Measurements from ENCODE around the gene HPS3.
"Not testable (repeated sequence)": the region's sequence is repeated elsewhere in the genome, so short reads cannot be mapped to it uniquely, and the experiment has no call there.

Gene HPS3

GRCh38 chr3:149087208-149087607 is 42.2 kb upstream of the HPS3 start:
- Histone ChIP-seq H3K9ac (no peak overlapping the region), H3K27ac (peak overlapping the region in 2 of 11 experiments; percentile 70 to 74; a peak in 2 of 22 replicates)
- no peak for TF ChIP-seq Cebpa-rat (IDR thresholded peaks at IDR 0.05)

DNA sequence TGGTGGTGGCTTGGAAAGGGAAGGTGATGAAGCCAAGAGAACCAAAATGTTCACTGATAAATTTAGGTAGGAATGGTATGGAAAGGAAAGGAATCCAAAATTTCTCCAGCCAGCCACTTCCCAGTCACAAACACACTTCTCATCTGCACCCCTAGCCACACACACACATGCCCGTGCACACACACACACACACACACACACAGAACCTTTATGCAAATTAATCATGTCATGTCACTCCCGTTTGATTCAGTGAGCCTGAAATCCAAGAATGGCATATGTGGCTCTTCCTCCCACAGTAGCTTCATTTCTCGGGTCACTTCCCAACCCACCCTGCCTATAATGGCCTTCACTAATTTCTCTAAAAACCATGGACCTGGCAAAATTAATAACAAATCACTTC is 40.0 kb upstream of the HPS3 start:
- Histone ChIP-seq H3K27ac (no peak overlapping the region), H4K20me1 (peaks cover 0 to 15% (median 4%) of the 10 kb centered on the region in 11 experiments; a peak in 6 of 22 replicates), H3K27me3 (no peaks in the 10 kb centered on the region), H3K4me2 (no peak overlapping the region), H3K4me3 (no peak overlapping the region), H3K36me3 (peaks cover 0 to 4% (median 2%) of the 10 kb centered on the region in 11 experiments; a peak in 10 of 22 replicates), H3K9me3 (replicated peaks in 1 of 11) (peaks cover 0 to 9% (median 6%) of the 10 kb centered on the region in 11 experiments; a peak in 12 of 22 replicates), H3K9ac (no peak overlapping the region), H3K4me1 (peaks cover 8 to 24% (median 15%) of the 10 kb centered on the region in 10 experiments; a peak in 19 of 20 replicates)
- TF ChIP-seq Cebpa-rat (IDR thresholded peaks at IDR 0.05) = no peak

More at GRCh38 chr3:149087208-149087607, 42.2 kb upstream of the HPS3 start:
- peak overlapping the region in 1 of 10 experiments; percentile 82; a peak in 3 of 20 replicates for H3K4me3 ChIP-seq
- peak overlapping the region in 7 of 11 experiments; percentile 30 to 97 (median 90); a peak in 8 of 22 replicates for H3K4me2 ChIP-seq
- H3K36me3 ChIP-seq = peaks cover 0 to 25% (median 20%) of the 10 kb centered on the region in 11 experiments; a peak in 16 of 22 replicates
- peaks cover 0 to 15% (median 4%) of the 10 kb centered on the region in 11 experiments; a peak in 6 of 22 replicates for H4K20me1 ChIP-seq
- H3K9me3 ChIP-seq (replicated peaks in 1 of 11) = peaks cover 0 to 9% (median 6%) of the 10 kb centered on the region in 11 experiments; a peak in 12 of 22 replicates
- H3K27me3 ChIP-seq = no peaks in the 10 kb centered on the region
- peaks cover 8 to 27% (median 15%) of the 10 kb centered on the region in 10 experiments; a peak in 19 of 20 replicates for H3K4me1 ChIP-seq

- Histone ChIP-seq H3K4me2 (peak overlapping the region in 4 of 11 experiments; percentile 2 to 24 (median 20); a peak in 4 of 22 replicates), H3K27ac (no peak overlapping the region), H3K27me3 (no peaks in the 10 kb centered on the region), H3K4me3 (no peak overlapping the region), H3K9ac (no peak overlapping the region), H3K36me3 (no peaks in the 10 kb centered on the region), H4K20me1 (peaks cover 0 to 6% (median 0%) of the 10 kb centered on the region in 11 experiments; a peak in 3 of 22 replicates), H3K9me3 (replicated peaks in 1 of 11) (peaks cover 0 to 9% (median 6%) of the 10 kb centered on the region in 11 experiments; a peak in 12 of 22 replicates), H3K4me1 (peaks cover 6 to 14% (median 9%) of the 10 kb centered on the region in 10 experiments; a peak in 19 of 20 replicates)
- no peak for TF ChIP-seq Cebpa-rat (IDR thresholded peaks at IDR 0.05)
Observed at GRCh38 chr3:149090461-149090860, 39.0 kb upstream of the HPS3 start.

DNA sequence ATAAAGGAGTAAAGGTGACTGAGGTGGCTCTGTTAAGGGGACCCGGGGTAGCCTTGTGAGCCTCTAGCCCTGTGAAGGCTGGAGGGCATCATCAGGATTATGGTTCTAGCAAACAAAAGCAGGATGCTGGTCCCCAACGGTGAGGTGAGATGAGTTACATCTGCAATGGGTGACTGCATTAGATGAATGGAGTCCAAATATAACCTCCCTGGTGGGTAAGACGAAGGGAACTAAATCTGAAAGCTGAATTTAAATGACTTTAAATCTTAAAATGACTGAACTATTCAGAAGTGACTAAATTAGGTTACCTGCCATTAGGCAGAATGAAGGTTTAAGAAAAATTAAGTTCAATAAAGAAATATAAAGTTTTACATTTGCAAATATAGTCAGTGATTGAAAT is 38.5 kb upstream of the HPS3 start:
- H3K36me3 ChIP-seq = no peaks in the 10 kb centered on the region
- no peak overlapping the region for H3K9ac ChIP-seq
- H3K4me3 ChIP-seq = no peak overlapping the region
- peak overlapping the region in 4 of 11 experiments; percentile 2 to 24 (median 20); a peak in 4 of 22 replicates for H3K4me2 ChIP-seq
- H3K4me1 ChIP-seq = peaks cover 6 to 14% (median 12%) of the 10 kb centered on the region in 10 experiments; a peak in 19 of 20 replicates
- H3K27me3 ChIP-seq = no peaks in the 10 kb centered on the region
- peaks cover 0 to 1% (median 0%) of the 10 kb centered on the region in 11 experiments; a peak in 1 of 22 replicates for H4K20me1 ChIP-seq
- peaks cover 0 to 9% (median 6%) of the 10 kb centered on the region in 11 experiments; a peak in 12 of 22 replicates for H3K9me3 ChIP-seq (replicated peaks in 1 of 11)
- TF ChIP-seq Cebpa-rat (IDR thresholded peaks at IDR 0.05) = no peak
- no peak overlapping the region for H3K27ac ChIP-seq

DNA sequence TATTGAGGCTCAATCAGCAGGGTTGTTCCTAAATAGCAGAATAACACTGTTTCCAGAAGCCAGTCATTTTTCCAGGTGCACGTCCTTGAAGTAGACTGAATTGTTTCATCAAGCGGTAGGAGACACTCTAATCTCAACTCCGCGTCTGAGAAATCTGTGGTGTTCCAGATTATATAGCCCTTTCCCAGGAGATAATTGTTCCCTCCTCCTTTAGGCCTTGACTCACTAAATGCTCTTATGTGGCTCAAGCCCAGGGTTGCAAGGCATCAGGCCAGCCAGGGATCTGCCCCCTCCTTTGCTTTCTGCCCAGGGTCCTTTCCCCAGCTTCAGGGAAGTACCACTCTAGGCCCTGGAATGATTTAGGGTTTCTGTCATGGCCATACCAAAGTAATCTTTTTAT is 37.5 kb upstream of the HPS3 start:
- TF ChIP-seq Cebpa-rat (IDR thresholded peaks at IDR 0.05) = no peak
- Histone ChIP-seq H3K9ac (no peak overlapping the region), H3K4me3 (no peak overlapping the region), H3K27ac (no peak overlapping the region), H3K9me3 (replicated peaks in 1 of 11) (peaks cover 0 to 7% (median 5%) of the 10 kb centered on the region in 11 experiments; a peak in 12 of 22 replicates), H3K4me1 (peaks cover 6 to 18% (median 13%) of the 10 kb centered on the region in 10 experiments; a peak in 19 of 20 replicates), H4K20me1 (no peaks in the 10 kb centered on the region), H3K4me2 (no peak overlapping the region), H3K27me3 (no peaks in the 10 kb centered on the region), H3K36me3 (no peaks in the 10 kb centered on the region)

GRCh38 chr3:149095487-149095886 is 34.0 kb upstream of the HPS3 start:
- H3K4me2 ChIP-seq = peak overlapping the region in 7 of 11 experiments; percentile 1 to 80 (median 64); a peak in 12 of 22 replicates
- TF ChIP-seq Cebpa-rat (IDR thresholded peaks at IDR 0.05) = no peak

GRCh38 chr3:149097987-149098386 is 31.5 kb upstream of the HPS3 start:
- not testable (repeated sequence) for H3K4me3 ChIP-seq; H3K27ac ChIP-seq; H3K9me3 ChIP-seq (replicated peaks in 1 of 11); H3K27me3 ChIP-seq; H4K20me1 ChIP-seq; H3K9ac ChIP-seq; H3K36me3 ChIP-seq; H3K4me2 ChIP-seq
- peaks cover 0 to 18% (median 11%) of the 10 kb centered on the region in 10 experiments; a peak in 14 of 20 replicates for H3K4me1 ChIP-seq

More at GRCh38 chr3:149095487-149095886, 34.0 kb upstream of the HPS3 start:
- Histone ChIP-seq H3K9ac (peak overlapping the region in 1 of 11 experiments; percentile 16; a peak in 2 of 22 replicates), H4K20me1 (no peaks in the 10 kb centered on the region), H3K36me3 (no peaks in the 10 kb centered on the region), H3K4me3 (no peak overlapping the region), H3K9me3 (replicated peaks in 1 of 11) (no peaks in the 10 kb centered on the region), H3K4me1 (peaks cover 5 to 18% (median 13%) of the 10 kb centered on the region in 10 experiments; a peak in 19 of 20 replicates), H3K27me3 (no peaks in the 10 kb centered on the region), H3K27ac (peak overlapping the region in 6 of 11 experiments; percentile 8 to 68 (median 38); a peak in 8 of 22 replicates)

- no peak overlapping the region for H3K9ac ChIP-seq
- H3K4me2 ChIP-seq = no peak overlapping the region
- TF ChIP-seq Cebpa-rat (IDR thresholded peaks at IDR 0.05) = no peak
- no peak overlapping the region for H3K4me3 ChIP-seq
- H3K9me3 ChIP-seq (replicated peaks in 1 of 11) = peaks cover 3 to 10% (median 9%) of the 10 kb centered on the region in 11 experiments; a peak in 20 of 22 replicates
- H3K27me3 ChIP-seq = no peaks in the 10 kb centered on the region
- no peak overlapping the region for H3K27ac ChIP-seq
- H3K4me1 ChIP-seq = peaks cover 0 to 4% (median under 1%) of the 10 kb centered on the region in 10 experiments; a peak in 8 of 20 replicates
- no peaks in the 10 kb centered on the region for H4K20me1 ChIP-seq
- H3K36me3 ChIP-seq = no peaks in the 10 kb centered on the region
Observed at GRCh38 chr3:149101154-149101553, 28.3 kb upstream of the HPS3 start.

DNA sequence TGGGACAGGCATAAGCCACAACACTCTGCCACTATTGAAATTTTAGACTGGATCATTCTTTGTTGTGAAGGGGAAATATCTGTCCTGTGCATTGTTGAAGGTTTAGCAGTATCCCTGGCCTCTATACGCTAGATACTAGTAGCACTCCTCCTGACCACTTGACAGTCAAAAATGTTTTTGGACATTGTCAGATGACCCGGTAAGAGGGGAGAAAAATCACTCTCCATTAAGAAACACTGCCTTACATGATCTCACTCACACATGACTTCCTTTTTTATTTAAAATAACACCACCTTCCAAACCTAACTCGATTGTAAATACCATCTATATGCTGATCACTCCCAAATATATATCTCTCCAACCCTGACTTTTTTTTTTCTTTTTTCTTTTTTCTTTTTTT is 27.8 kb upstream of the HPS3 start:
- Histone ChIP-seq H3K27ac (no peak overlapping the region), H4K20me1 (no peaks in the 10 kb centered on the region), H3K4me3 (no peak overlapping the region), H3K4me2 (no peak overlapping the region), H3K9ac (no peak overlapping the region), H3K27me3 (no peaks in the 10 kb centered on the region), H3K9me3 (replicated peaks in 1 of 11) (peaks cover 7 to 15% (median 14%) of the 10 kb centered on the region in 11 experiments; a peak in 21 of 22 replicates), H3K4me1 (no peaks in the 10 kb centered on the region; a peak in 1 of 20 replicates), H3K36me3 (no peaks in the 10 kb centered on the region)
- no peak for TF ChIP-seq Cebpa-rat (IDR thresholded peaks at IDR 0.05)
